ENCODE data around the gene PLS1.
"Not testable (repeated sequence)": the region's sequence is repeated elsewhere in the genome, so short reads cannot be mapped to it uniquely, and the experiment has no call there.

The PLS1 gene

DNA sequence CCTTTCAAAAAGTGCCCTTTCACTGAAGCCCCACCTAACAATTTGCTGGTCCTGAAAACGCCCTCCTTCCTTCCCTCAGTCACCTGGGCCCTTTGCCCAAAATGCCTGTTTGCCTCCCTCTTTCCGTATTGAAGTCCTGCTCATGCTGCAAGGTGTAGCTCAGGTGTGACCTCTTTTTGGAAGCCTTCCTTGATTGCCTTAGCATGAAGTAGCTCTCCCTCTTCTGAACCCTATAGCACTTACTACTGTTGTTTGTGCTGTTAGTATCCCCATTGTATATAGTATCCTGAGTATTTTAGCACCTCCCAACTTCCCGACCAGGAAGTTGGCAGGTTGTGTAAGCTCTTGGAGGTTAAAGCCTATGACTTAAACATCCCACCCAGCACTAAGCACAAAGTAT, 1.7 kb downstream of the PLS1 start:
- no peak for DNase-seq

DNA sequence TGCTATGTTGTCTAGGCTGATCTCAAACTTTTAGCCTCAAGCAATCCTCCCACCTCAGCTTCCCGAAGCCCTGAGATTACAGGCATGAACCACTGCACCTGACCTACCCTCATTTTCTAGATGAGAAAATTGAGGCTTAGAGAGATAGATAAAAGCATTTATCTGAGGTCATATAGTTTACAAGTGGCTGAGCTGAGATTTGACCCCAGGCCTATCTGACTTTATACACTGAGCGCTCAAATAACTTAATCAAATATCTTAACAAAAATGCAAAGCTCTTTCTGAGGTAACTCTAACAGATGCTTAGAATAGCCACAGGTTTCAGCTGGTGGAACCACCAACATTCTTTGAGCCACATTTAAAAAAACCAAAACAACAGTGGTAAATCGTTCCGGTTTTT, 5.5 kb downstream of the PLS1 start:
- DNase-seq: no peak

DNA sequence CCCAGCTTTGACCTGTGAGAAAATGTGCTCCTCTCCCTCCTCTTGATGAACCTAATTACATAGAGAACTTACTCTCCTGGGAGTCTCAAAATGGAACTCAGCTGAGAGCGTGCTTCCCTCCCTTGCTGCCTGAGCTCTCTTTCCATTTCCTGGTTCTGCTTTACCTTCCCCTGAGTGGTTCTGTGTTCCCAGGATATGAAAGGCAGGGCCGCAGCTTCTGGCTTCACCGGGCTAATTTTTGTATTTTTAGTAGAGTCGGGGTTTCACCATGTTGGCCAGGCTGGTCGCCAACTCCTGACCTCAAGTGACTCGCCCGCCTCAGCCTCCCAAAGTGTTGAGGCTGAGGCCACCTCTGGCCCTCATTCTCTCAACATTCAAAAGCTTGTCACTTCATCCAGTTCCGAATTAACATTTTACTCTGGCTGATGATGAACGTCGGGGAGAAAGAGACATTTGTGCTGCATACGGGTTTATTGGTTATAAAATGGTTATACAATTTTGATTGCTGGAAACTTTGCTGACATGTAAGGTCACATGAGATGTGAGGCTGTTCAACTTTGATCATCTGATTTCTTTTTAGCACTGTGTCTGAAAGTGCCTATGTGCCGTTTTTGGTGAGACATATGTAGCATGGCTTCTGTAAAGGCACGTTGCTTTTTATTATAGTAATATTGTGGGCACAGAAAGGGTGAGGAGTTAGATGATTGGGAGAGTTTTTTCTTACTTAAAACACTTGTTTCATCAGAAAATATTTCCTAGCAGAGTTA, 6.6 kb downstream of the PLS1 start:
- no peak for DNase-seq

DNA sequence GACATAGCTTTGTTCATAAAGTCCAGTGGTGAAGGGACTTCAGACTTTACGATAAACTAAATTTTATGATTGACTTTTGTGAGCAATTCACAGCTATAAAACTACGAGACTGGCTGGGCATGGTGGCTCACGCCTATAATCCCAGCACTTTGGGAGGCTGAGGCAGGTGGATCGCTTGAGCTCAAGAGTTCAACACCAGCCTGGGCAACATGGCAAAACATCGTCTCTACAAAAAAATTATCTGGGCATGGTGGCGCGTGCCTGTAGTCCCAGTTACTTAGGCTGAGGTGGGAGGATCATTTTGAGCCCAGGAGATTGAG, 7.2 kb downstream of the PLS1 start:
- DNase-seq: not testable (repeated sequence)

DNA sequence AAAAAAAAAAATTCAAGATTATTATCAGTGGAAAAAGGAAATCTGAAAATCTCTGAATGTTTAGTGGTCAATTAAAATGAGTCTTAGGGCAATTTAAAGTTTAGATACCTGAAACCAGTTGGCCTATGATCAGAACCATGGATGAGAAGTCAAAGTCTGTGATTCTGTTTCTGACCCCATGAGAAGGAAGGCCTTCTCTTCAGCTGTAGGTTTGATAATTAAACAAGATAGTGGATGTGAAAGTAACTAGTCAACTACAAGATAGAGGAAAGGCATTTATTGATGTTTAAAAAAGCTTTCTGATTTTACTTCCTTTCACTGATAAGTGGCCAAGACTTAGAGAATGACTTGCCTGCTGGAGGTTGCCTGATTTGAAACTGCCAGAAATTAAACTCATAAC, 8.7 kb downstream of the PLS1 start:
- DNase-seq: no peak

DNA sequence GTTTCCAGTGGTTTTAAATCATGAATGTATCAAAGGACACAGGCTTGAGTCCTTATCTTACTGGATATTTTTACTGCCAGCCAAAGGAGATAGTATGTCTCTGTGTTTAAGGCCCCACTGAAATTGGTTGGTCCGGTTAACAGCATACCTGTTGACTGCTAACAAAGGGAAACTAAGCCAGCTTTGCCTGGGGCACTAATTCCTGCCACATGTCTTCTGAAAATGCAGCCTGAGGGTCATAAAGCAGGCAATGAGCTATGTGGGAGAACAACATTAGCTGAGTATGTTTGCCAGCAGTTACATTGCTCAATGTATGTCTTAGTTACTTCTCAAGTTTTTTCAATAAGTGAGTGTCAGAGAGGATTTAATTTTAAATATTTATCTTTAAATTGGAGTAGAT, 12.4 kb downstream of the PLS1 start:
- DNase-seq: no peak

DNA sequence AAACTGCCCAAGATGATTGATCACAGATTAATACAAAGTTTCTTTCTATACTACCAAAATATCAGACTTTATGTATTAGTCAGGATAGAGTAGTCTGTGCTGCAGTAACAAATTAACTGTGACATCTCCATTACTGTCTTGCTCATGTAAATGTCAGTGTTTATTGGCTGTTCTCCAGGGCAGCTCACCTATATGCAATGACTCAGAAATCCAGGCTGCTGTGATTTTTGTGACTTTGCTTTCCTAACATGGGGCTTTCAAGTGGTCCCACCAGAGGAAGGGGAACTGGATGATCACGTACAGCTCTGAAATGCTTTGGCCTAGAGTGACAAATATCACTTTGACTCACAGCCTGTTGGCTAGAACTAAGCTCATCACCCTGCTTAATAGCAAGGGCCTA, 12.9 kb downstream of the PLS1 start:
- no peak for DNase-seq

DNA sequence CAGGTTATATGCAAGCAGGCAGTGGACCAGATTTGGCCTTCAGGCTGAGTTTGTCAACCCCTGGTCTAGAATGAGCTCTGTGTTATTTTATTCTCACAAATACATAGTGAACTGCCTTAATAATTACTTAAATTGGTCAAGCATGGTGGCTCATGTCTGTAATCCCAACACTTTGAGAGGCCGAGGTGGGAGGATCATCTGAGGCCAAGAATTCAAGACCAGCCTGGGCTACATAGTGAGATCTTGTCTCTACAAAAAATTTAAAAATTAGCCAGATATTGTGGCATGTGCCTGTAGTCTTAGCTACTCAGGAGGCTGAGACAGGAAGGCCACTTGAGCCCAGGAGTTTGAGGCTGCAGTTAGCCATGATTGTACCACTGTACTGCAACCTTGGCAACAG, 15.0 kb downstream of the PLS1 start:
- DNase-seq: no peak

DNA sequence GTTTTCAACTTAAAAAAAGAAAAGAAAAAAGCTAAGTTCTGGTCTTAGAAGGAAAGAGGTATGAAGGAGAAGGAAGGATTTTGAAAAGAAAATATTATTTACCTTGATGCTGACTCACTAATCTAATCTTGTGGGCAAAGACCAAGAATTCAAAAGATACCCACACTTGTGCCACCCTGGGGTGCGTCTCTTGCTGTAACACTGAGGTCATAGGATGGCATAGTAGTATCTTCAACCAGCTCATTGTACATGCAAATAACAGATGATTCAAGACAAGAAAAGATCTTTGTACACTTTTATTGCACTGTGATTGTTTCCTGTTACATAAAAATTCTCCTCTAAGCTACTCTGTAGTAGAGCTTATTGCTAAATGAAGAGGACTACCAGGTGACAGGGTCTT, 17.3 kb downstream of the PLS1 start:
- DNase-seq: no peak

DNA sequence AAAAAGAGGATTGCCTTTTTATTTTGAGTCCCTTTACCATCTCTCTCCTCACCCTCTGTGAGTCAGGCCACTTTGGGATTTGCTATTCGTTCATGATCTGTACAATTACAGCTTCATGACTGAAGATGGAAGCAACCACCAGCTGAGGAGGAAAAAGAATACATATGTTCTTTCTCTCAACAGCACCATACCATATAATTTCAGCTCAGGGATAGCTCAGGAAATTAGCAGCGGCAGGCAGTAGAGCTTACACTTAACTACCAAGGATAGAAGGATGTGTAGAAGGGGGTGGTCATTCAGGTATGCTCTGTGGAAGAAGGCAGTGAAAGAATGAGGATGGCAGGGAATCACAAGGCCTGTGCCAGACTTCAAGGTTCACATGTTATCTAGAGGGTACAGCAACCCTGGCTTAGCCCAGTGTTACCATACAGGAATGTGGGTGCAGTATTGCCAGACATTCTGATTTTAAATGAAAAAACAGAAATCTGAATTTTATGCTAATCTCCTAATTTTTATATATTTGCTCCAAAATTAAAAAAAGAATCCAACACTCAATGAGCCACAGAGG, 17.9 kb downstream of the PLS1 start:
- DNase-seq: no peak

DNA sequence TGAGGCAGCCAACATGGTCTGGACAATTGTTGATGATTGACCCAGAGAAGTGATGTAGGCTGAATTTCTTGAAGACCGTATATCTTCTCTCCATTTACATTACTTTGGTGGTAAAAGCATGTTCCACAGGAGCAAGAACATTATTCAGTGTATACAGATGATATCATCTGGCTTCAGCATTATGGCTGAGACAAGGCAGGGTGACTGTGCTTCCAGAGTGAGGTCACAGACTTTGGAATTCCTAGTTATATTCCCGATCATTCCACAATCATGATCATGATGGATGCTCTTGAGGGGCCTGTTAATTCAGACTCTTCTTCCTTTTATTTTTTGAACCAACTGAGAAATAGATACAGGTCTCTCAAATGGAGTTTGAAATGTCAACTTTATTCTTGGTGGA, 19.0 kb downstream of the PLS1 start:
- DNase-seq: no peak

DNA sequence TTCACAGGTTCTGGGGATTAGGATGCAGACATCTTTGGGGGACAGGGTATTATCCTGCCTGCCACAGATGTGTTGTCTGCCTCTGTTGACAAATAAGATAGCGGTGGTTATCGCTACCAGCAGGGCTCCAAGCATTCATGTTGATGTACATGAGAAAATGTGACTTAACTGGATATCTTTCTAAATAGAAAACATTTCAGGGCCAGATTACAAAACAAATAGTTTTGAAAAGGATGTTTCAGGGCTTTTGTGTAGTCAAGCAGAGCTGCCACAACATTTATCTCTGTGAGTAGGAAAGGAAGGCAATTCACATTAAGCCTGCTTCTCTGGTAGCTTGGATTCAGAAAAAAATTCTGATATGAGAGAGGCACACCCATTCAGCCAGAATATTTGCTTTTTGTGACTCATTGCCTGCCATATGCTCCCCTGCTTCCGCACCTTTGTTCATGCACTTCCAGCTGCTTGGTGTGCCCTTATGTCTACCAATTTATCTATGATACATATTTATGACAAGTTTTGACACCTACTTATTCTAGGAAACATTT, 22.8 kb downstream of the PLS1 start:
- no peak for DNase-seq

DNA sequence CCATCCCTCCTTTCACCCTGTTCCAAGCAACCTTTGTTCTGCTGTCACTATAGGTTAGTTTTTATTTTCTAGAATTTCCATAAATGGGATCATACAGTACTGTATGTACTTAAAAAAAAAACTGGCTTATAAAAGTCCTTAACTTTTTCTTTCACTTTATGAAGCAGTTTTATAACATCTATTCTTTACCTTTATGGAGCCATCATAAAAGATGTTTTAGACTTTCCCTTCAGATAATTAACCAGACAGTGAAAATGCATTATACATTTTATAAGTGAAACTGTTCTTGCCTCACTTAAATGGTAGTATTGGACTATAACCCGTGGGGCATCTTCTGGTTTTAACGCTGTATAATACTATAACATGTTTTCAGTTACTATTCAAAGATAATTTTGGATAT, 26.2 kb downstream of the PLS1 start:
- DNase-seq: no peak

DNA sequence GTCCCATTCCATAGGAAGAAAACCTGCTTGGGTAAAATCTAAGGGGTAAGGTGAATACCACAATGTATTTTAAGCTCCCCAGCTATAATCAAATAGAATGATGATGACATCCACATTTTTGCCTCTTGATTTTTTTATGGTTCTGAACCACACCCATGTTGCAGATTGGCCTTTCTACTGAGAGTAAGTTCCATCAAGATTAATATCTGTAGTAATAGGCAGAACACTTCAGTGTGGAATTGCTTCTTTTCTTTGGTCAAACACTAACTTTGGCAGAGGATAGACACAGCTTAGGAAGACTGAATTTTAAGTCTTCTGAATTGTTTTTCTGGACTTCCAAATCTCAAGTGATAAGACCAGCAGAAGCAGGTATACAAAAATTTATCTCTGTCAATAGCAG, 27.0 kb downstream of the PLS1 start:
- DNase-seq: no peak

DNA sequence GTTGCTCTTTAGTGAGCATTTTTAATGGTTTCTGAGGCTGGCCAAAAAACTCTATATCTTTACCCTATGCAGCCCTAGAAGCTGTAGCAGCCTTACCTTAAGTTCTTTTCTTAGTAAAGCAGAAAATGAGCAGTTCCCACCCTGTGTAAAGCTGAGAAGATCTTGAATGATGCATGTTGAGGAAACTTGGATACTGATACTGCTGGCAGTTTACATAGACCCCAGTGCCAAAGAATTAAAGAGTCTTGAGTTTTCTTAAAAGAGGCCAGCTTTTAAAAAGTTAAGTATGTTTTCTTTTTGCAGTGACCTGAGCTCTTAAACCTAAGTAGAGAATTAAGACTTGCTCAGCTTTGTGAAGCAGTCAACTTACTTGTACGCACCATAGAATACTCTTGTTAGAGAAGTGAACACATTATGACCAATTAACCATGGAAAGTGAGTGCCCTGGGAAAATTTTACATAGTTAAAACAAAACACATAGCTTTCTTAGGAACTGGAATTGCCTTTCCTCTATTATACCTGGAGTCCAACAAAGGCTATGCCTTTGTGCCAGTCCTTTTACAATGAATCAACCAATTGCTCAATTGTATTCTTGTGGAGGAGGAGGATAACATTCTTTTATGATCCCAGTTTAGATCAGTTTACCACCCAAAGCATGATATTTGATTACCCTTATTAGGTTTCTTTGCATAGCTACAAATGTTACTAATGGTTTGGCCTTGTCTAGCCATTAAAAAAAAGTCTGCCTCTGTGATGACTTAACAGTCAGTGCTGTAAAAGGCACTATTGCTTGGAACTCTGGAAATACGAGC, 28.4 kb downstream of the PLS1 start:
- DNase-seq: no peak

DNA sequence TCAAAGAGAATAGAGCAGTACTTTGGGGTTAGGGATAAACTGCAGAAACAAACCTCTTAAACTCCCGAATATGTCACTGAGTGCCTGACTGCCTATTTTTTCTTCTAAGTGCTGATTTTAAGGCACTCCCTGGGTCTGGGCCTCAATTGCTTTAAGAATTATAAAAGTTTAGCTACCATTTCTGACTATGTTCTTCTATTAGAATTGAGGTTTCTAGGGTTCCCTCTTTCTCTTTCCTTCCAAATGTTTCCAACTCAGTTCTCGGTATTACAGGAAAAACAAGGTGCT, 28.9 kb downstream of the PLS1 start:
- DNase-seq: no peak

DNA sequence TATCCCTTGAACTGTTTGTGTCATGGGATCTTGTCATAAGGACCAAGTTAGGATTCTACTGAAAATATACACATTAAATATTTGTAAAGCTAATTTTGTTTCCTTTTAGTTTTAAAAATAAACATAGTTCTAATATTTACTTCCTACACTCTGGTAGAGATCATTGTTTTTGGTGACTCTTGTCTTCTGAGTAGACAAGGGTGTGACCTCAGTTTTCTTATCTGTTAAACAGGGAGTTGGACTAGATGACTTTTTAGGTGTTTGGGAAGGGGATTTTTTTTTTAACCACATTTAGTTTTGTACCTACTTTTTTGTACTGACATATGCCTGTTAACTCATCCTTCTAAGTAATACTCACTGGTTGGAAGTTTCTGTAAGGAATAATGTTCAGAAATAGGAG, 30.8 kb downstream of the PLS1 start:
- DNase-seq: no peak

DNA sequence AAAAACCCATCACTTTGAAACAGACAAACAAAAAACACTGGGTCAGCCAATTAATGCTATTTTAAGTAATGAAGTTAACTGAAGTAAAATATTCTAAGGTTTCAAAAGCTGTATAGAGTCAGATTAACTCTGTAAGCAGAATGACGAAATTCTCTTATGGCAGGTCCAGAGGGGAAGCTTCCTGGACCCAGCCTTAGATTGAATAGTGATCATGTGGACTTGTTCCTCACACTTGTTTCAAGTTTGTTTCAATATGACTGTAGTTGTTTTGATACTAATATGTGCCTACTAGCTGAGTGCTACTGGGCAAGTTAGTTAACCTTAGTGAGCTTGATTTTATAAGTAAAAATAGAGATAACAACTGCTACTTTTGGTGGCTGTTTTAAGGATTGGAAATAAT, 32.6 kb downstream of the PLS1 start:
- DNase-seq: no peak

DNA sequence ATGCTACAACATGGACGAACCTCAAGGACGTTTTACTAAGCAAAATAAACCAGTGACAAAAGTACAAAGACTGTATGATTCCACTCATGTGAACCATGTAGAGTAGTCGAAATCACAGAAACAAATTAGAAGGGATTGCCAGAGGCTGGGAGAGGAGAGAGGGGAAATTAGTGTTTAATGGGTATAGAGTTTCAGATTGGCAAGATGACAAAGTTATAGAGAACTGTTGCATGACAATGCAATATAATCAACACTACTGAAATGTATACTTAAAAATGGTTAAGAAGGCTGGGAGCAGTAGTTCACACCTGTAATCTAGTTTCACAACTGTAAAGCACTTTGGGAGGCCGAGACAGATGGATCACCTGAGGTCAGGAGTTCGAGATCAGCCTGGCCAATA, 36.9 kb downstream of the PLS1 start:
- DNase-seq: no peak

DNA sequence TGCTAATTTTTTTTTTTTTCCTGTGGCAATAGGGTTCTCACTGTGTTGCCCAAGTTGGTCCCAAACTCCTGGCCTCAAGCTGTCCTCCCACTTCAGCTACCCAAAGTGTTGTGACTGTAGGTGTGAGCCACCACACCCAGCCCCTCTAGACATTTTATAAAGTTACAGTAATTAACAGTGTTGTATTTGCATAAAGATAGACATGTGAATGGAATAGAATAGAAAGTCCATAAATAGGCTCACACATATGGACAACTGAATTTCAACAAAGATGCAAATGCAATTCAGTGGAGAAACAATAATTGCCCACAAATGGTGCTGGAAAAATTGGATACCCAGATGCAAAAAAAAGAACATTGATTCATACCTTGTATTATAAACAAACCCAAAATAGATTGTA, 39.9 kb downstream of the PLS1 start:
- no peak for DNase-seq

DNA sequence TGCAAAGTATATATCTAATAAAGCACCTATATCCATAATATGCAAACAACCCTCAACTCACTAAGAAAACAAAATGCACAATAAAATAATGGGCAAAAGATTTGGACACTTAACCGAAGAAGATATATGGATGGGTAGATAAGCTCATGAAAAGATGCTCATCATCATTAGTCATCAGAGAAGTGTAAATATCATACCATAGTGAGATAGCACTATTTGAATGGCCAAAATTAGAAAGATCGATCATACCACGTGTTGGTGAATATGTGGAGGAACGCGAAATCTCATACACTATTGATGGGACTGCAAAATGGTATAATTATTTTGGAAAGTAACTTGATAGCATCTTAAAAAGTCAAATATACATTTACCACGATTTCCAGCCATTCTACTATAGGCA, 40.5 kb downstream of the PLS1 start:
- DNase-seq: no peak

DNA sequence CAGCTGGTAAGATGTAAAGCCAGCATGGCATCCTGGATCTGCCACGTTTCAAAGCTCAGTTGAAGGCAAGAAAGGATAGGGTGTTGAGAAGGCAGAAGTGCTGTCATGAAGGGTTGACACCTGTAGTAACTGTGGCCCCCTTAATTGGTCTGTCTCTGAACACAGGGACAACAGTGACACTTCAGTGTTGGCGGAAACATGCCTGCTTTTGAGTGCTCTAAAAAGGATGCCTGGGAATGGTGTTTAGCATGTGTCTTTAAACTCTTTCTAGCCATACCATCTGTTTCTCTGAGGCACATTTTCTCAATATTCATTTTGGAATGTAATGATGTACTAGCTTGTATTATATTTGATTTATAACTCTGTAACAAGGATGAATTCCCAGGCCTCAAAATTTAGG, 42.1 kb downstream of the PLS1 start:
- DNase-seq: no peak

DNA sequence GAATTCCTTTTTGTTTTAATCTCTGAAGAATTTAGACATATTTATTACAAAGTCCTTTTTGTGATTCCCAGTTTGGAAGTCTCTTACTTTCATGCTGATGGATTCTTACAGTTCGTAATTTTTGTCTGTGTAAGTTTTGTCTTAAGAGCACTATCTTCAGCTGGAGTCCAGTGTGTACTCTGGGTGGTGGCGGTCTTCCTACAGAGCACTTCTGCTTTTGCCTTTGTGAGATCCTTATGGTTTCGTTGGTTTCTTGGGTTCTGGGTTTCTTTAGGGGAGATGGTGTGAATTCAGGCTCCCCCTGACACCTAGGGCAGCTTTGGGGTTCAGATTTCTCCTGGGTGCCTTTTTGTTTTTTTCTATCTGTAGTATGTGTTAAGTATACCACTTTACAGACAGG, 45.3 kb downstream of the PLS1 start:
- no peak for DNase-seq

DNA sequence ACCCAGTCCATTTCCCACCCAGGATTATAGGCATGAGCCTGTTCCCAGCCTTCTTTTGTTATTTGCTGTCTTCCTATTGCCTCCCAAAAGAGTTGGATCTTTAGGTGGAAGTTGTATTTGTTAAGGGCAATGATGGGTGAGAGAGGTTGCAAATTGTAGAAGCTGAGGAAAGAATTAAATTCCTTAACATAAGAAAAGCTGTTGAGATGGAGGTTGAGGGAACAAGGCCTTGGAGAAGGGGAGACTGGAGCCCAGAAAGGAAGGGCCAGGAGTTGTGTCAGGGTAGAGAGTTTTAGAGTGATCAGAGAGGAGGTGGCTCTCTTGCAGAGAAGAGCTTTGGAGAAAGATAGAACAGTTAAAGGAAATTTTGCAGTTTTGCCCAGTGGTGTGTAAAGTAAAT, 46.8 kb downstream of the PLS1 start:
- DNase-seq: no peak

DNA sequence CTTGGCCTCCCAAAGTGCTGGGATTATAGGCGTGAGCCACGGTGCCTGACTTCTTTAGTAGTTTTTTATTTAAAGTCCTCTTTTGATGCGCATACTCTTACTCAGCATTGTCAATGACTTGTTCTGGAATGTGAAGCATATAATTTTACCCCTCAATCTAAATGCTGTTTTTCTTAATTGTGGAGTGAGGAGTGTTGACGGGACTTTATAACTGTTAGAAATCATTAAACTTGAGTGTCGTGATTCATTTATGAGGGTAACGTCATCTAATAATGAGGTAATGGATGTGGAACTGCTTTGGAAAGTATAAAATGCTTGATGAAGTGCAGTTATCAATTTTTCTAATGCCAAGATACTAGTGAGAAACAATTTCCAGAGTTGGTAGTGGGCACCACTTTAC, 48.3 kb downstream of the PLS1 start:
- DNase-seq: no peak

All from GOT3 (cell line).